Glomerular visceral epithelial cell (primary cell): ENCODE measurements around the gene DCTN2.

Experiments used
- DNase-seq: peaks from one replicate; pipeline ENCODE4 v3.0.0-alpha.2; 2016; ENCODE audit errors: extremely low spot score

The DCTN2 gene

DNA sequence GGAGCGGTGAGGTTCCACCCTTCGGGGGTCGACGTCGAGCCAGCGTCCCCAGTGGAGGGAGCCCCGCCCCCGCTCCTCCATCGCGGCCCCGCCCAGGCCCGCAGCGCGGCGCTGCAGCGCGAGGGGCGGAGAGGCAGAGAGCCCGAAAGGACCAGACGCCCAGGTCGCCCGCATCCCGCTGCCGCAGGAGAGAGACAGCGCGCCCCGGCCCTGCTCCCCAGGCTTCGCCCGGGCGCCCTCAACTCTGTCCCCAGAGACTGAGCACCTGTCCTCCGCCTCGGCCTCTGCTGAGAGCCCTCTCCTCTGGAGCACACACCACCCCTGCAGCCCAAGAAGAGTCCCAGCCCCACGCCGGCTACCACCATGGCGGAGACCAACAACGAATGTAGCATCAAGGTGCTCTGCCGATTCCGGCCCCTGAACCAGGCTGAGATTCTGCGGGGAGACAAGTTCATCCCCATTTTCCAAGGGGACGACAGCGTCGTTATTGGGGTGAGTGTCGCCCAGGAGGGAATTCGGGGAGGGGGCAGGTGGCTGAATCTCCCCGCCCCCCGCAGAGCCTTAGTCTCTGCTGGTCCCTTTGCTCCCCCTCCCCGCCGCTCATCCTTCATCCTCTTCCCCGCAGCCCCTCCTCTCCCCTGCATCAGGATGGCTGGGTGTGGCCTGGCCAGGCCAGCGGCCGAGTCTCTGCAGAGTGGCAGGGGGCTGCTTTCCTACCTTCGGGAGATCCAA lies 3.1 kb upstream of the DCTN2 start, which contains the start of gene KIF5A:
Gene KIF5A (plus strand): TSS at position 136 of the 732 bp plus-strand sequence. CDS start 228 bp downstream, at position 364.
- peak; percentile 12 for DNase-seq

DNA sequence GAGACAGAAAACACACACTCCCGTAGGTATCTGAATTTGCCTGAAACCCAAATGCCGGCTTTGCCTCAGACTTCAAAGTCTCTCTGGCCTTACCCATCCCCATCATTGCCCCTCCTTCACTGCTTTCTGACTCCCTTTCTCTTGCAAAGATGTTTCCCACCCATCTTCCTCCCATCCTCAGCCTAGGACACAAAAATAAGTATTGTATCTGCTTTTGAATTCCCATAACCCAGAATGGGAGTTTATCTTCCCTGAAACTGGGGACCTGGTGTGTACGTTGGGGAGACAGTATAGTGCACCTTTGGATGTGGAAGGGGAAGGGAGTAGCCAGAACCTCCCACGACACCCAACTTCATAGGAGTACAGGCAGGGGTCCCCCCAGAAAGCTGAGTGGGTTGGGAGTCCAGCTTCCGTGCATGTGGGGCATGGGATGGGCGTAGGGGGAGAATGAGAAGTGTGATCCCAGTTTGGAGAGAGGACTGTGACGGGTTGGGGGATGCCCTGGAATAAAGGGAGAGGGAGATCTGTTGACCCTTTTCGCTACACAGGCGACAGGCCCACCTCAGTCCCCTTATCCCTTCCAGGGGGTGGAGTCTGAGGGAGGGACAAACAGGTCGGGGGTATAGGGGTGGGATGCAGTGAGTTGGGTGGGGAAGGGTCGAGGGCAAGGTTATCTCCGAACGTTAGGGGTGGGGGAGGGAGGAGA lies 2.4 kb upstream of the DCTN2 start:
- DNase-seq: no peak

DNA sequence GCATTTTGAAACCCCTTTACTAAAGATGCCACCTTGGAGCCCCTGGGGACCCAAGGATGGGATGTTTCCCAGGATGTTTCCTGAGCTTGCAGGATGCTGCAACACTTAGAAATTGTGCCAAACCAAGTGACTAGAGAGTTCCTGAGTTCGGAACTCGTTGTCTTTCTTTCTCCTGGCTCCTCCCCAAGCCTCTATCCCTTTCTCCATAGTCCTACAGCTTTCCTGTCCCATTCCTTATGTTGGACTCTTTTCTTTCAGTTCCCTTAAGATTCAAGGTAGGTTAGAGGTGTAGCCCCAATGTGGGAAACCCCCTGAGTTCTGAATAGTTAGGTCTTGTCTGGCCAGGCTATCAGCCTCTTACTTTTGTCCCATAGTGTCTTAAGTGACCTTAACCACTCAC lies 1.5 kb upstream of the DCTN2 start:
- no peak for DNase-seq

DNA sequence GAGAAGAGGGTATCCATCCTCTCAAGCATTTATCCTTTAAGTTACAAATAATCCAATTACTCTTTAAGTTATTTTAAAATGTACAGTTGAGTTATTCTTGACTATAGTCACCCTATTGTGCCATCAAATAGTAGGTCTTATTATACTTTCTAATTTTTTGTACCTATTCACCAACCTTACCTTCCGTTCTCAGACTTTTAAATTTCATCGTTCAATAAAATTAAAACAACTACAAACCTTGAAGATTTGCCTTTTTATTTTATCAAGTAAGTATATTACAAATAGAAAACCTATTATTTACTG lies 972 bp upstream of the DCTN2 start:
- DNase-seq: no peak

DNA sequence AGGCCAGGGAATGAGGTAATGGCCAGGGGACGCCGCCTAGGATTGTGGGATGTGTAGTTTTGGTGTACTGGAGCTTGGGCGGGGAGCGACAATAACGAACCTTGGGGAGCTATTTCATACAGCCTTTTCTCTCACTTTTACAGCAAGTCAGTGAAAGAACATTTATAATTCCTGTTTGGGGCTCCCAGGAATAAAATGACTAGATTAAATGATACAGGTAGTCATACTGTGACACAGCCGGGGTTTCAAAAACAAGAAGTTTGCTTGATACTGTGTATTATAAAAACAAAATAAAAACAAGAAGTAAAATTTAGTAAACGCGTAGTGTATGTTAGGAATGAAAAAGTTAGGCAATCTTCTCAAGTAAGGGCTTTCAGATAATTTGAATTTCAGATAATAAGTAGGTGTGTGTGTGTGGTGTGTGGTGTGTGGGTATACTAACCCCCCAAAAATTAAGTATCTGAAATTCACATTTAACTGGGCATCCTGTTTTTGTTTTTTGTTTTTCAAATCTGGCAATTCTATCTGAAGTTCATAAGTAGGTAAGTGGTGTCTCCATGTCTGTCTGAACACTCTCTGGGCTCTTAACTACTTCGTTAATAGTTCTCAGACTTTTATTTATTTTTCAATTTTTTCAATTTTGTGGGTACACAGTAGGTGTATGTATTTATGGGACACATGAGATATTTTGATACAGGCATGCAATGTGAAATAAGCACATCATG lies 458 bp upstream of the DCTN2 start:
- no peak for DNase-seq

DNA sequence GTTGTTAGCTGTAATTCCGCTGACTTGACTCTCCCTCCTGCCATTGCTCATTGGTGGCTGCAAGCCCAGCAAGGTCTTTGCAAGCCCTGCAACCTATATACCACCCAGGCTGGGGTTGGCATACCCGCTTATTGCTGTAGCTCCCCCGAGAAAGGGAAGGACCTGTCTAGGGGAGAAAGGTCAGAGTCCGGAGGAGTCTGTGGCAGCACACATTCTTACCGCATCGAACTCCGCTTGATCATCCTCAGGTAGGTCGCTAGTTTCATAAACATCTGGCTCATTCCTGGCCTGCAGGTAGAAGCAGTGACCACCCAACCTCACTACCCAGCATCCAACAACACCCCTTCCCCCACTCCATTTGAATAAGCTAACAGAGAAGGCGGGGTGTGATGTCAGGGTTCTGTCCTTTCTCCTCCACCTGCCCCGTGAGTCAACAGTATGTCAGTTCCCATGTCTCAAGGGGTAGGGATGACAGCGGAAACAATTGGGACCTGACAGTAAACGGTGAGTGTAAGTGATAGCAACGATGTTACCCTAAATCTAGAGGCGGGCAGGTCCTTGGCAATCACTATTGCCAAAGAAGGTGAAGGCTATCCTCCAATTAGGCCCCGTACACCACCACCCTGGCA lies 1.1 kb downstream of the DCTN2 start:
- peak; percentile 12 for DNase-seq

DNA sequence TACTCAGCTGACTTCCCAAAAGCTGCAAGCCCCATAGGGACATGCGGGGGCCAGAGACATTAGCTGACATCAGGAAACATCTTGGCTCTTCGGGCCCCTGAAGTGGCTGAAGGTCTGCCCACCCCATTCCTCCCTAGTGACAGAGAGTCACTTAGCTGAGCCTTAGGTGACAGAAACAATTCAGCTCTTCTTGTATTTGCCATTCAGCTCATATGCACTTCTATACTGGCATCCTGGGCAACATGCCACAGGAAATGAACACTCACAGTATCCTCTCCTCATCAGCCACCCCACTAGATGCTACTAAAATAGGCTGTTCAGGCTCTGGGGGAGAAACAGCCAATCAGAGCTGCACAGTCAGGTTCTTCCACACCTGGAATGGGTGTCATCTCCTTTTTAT lies 3.4 kb downstream of the DCTN2 start:
- no peak for DNase-seq

DNA sequence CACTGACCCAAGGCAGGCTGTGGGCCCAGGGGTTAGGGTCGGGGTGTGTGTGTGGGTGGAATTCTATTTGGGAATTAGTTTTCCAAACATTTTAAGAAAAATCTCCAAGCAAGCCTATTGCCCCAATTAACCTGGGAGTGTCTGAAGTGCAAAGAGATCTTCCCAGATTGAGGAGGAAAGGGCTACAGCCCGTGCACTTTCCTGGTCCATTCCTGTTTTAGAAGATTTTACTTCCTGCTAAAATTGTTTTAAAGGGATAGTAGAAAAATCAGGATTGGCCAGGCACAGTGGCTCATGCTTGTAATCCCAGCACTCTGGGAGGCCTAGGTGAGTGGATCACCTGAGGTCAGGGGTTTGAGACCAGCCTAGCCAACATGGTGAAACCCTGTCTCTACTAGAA lies 5.3 kb downstream of the DCTN2 start:
- no peak for DNase-seq

DNA sequence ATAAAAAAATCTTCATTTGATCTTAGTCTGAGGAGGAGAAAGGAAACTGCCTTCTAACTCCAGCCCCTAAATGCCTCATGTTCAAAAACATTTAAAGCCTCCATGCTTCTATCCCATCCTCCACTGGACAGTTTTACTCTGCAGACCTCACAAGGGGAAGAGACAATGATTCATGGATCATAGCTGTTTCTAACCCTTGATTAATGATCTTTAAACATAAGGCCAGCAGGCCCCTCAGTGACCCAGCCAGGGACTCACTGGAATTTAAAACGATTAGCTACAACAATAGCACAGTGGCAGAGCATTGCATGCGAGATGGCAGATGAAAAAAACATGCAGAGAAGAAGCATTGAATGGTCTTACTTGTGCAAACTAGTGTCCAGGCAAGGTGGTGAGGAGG lies 6.0 kb downstream of the DCTN2 start:
- no peak for DNase-seq

DNA sequence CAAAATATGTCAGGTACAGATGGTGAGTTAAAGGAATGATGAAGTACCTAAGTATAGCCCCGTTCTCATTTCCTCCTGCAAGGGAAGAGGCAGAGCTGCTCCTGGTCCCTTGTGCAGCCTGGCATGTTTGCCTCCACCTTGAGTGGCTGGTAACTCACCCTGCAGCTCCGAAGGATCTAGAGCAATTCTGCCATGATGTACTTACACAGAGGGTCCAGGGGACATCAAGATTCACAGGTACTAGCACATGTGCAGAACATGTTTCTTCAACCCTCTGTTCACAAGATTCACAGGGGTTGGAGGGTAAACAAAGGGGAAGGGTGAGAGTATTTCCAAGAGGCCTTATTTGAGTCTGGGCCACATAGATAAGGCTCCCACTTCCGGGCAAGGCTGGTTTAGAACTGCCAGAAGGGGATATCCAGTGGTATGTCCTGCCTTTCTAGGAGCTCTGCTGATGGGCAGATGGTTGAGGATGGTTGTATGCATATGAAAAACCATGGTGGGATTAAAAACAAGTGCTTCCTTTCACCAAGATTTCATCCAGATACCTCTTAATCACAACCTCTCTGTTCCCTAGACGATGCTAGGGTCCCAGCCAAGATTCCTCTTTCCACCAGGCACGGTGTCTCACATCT lies 7.7 kb downstream of the DCTN2 start:
- DNase-seq: no peak

DNA sequence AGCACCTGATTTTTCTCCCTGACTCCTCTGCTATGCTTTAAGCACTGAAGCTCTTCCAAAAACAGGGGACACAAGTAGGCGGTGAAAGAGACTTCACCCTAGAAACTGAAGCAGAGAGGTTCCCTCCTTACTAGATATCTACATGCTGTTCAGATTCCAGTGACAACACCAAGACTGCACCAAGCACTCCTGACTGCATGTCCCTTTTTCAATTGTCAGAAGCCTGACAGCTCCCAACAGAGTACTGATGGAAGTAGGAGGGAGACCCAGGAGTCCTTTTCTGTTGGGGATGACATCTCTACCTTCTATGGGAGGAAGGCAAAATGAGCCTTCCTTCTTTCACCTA lies 10.4 kb downstream of the DCTN2 start:
- no peak for DNase-seq

DNA sequence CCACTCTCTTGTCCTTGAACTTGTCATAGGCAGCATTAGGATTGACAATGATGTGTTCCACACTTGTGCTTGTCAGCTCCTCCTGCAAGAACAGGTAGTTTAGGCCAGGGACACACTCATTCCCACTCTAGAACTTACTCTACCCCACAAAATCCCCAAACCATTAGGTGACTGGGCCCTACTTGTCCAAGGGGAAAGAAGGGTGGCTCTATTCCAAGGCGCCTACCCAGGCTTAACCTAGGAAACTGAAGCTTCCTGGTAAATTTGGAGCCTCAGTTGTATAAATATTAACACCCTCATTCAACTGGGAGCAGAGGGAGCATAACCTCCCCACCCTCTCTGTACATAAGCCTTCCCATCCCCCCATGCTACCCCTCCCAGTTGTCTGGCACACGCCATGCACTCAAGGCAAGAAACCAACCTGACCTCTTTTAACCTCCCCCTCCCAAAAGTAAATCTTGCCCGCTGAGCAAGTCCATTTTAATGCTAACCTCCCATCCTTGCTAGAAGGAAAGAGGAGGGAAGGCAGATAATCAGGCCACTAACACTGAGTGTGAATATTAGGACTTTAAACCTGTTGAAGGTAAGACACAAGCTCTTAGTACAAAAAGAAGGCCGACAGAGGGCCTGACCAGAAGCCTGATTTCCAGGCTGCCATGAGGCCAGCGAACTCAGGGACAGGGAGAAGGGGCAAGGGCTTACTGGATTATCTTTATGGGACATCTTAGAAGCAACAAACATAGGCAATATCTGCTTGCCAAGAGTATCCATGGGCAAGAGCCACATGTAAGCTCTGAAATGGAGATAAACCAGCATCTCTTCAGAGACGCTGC lies 11.0 kb downstream of the DCTN2 start:
- DNase-seq: no peak

DNA sequence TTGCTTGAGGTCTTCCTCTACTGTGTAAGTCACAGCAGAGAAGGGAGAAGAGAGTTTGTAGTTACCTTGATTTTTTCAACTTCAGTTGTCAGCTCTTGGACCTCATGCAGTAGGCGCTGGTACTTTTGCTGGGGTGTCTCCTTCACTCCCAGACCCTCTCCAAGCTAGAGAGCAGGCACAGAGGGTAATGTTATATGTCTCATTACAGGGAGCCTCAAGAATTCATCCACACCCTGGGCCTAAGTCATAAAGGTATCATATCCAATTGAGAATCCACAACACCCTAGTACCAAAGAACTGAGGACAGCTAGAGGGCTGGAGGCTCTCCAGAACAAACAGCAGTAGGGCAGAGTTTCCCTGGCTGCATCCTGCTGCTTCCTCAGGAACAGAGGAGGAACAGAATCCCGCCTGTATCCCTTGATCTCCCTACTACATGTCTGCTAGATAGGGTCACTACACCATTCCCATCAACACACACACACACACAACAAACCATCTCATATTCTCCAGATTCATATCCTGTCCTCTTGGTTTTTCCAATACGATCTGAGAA lies 11.9 kb downstream of the DCTN2 start:
- no peak for DNase-seq

DNA sequence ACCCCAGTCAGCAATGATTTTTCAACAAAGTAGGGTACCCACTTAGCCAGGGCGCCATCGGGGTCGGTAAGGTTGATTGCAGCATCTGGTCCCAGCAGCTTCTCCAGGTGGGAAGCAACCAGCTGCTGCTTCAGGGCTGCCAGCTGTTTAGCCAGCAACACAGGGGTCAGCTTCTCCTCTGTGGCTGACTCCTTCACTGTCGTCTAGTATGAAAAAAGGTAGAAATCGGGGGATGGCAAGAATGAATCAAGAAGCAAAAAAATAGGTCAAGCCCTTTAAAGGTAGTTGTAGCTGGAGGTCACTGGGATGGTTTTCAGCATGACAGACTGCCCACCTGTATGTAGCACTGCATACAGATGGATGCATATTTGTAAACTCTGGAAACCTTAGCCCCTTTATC lies 12.7 kb downstream of the DCTN2 start:
- DNase-seq: no peak

DNA sequence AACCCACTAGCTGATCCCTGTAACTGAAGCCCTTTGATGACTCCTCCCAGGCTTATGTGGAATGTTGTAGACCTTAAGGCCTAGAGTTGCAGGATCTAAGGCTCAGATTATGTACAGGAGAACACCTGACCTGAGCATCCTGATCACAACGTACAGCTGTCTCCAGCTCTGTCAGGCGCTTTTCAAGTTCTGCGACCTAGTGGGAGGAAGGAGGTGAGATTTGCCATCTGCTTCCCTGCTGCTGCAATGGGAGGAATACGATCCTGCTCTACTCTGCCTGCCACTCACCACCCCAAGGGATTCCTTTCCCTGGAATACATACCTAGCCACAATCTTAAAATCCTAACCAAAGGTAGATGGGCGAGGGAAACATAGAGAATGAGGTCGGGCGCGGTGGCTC lies 13.9 kb downstream of the DCTN2 start:
- DNase-seq: no peak

DNA sequence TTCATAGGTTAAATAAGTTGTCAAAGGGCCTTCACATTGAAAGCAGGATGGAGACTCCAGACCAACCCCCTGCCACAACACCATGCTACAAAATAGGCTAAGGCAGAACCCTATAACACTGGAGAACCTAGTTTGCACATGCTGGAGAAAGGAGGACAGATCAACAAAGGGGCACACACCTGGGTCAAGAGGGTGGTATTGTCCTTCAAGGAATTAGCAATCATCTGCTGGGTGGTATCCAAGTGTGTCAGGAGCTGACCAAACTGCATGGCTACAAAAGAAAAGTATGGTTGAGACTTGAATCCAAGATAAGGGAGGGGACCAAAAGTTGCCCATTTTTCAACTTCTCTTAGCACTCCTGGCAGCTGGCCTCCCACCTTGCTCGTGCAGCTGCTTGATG lies 15.2 kb downstream of the DCTN2 start:
- DNase-seq: no peak

DNA sequence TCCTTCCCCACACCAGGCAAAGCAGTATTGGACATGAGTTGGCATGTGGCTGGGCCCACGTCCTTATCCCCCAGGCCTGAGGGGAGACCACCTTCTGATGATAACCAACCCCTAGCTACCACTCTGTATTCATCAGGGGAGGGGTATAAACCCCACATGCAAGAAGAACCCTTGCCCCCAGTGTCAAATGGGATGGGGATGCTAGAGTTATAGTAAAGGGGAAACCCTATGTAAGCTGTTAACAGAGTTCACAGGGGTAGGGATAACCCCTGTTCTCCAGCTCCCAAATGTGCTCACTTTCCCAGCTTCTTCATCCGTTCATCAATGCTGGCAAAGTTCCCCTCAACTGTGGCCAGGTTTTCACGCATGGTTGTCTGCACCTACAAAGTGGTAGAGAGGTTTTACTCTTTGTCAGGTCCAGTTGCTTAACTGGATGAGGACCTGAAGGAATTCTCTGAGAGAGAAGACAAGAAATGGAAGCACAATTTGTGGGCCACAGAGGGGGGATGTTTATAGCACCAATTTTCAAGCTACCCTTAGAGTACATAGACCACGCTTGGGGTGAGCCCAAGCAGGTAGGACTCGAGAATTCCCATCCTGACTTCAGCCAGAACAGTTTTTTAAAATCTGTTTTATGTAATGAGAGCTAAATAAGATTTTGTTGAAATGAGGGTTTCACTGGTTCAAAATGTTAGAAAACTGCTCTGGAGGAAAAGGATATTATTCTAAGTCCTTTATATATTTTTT lies 16.4 kb downstream of the DCTN2 start:
- no peak for DNase-seq

DNA sequence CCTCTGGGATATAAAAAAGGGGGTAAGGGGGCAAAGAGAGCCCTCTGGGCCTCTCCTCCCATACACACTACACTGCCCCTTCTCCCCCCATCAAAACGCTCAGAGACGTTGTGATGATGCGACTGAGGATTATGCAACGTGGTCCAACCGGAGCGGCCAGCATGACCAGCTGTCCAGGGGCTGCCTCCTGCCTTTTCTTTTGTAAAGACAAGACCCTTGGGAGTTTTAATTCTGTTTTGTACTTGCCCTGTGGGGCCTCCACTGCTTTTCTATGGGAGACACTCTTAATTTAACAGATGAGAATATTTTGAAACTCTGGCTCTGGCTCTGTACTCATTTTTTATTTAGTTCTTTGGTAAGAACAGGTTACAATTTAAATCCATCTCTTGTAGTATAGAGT lies 17.2 kb downstream of the DCTN2 start:
- no peak for DNase-seq

DNA sequence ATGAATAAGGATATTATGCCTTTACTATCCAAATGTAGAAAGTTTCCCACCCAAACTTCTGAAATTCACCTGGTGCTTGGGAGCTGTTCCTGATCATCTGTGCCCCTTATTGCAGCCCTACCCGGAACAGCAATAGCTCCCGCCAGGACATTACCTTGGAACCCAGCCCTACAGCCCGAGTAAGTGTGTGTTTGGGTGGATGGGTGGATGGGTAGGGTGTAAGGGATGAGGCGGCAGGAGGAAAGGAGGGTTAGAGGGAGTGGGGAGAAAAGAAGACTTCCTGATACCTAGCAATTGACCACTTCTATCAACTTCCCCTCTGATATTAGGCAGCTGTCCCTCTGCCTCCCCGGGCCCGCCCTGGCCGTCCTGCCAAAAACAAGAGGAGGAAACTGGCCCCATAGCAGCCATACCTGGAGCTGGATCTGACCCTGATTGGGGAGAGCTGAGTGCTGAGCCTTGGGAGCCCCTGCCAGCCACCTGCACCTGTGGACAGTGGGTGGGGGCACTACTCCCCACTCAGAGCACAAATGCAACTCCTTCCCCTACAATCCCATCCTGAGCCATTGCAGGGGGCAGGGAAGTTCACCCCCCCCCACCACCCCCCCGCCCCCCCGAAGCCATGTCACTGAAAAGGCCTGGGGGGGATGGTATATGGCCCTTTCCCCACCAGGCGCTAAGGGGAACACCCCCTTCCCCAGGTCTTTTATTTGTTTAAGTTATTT lies 18.0 kb downstream of the DCTN2 start:
- no peak for DNase-seq

DNA sequence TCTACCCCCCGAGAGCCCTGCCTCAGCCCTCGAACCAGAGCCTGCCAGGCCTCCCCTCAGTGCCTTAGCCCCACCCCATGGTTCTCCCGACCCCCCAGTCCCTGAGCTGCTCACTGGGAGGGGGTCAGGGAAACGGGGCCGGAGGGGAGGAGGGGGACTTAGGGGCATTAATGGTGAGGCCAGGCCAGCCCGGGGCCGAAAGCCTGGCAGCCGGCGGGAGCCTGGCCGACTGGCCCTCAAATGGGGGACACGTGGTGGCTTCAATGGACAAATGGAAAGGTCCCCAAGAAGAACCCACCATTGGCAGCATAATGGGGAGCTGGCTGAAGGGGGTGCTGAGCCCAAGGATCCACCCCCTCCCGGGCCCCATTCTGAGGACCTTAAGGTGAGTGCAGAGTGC lies 18.8 kb downstream of the DCTN2 start:
- no peak for DNase-seq
